Osteoblast (primary cell): ENCODE measurements around the gene ARHGAP21. TPM values are rescaled to one million over a fixed set of nuclear protein-coding genes. Genes with fewer than 3 reads are reported as not detected.

ENCODE experiments used
- DNase-seq: peaks from one replicate; pipeline ENCODE4 v3.0.0; 2011; ENCODE audit warnings: low spot score, mixed read lengths; ENCODE audit not compliant: insufficient read length; ENCODE audit errors: missing footprints
- H2AFZ ChIP-seq: 2 replicates; pipeline ENCODE4 v1.6.0; 2011; ENCODE audit warnings: mild to moderate bottlenecking, low read length
- H3K27ac ChIP-seq: 2 replicates; pipeline ENCODE4 v1.5.1; 2011; ENCODE audit warnings: mild to moderate bottlenecking, low read depth, low read length, moderate library complexity
- H3K27me3 ChIP-seq: 2 replicates; pipeline ENCODE4 v1.6.0; 2012; ENCODE audit warnings: mild to moderate bottlenecking, control low read depth, inconsistent platforms, low read length, moderate library complexity; ENCODE audit not compliant: insufficient read depth
- H3K36me3 ChIP-seq: 2 replicates; pipeline ENCODE4 v1.5.1; 2011; ENCODE audit warnings: mild to moderate bottlenecking, low read length, control low read depth, moderate library complexity; ENCODE audit not compliant: insufficient read depth
- H3K4me1 ChIP-seq: 2 replicates; pipeline ENCODE4 v1.5.1; 2011; ENCODE audit warnings: mild to moderate bottlenecking, low read length, control low read depth, moderate library complexity; ENCODE audit not compliant: insufficient read depth
- H3K4me2 ChIP-seq: 2 replicates; pipeline ENCODE4 v1.6.0; 2011; ENCODE audit warnings: mild to moderate bottlenecking, low read length; ENCODE audit not compliant: insufficient read depth
- H3K4me3 ChIP-seq: fragments of 200-600 bp; sonication (generic); 3 replicates; pipeline ENCODE4 v1.5.1; 2012; ENCODE audit warnings: mild to moderate bottlenecking, low read length, inconsistent platforms; ENCODE audit not compliant: insufficient read depth
- H3K79me2 ChIP-seq: 2 replicates; pipeline ENCODE4 v1.6.0; 2012; ENCODE audit warnings: mild to moderate bottlenecking, low read length, control low read depth, inconsistent platforms; ENCODE audit not compliant: insufficient read depth
- H3K9me3 ChIP-seq: 2 replicates; pipeline ENCODE4 v1.5.1; 2011; ENCODE audit warnings: low read depth, low read length, control low read depth
- H4K20me1 ChIP-seq: 2 replicates; pipeline ENCODE4 v1.6.0; 2012; ENCODE audit warnings: mild to moderate bottlenecking, low read length, control low read depth; ENCODE audit not compliant: insufficient read depth
- CTCF ChIP-seq: IDR thresholded peaks from 2 replicates; pipeline ENCODE4 v1.5.1; 2011; ENCODE audit warnings: mild to moderate bottlenecking, low read depth, low read length, moderate library complexity; ENCODE audit errors: extremely low read depth
- total RNA-seq: library from RNA; depleted of rRNA; stranded (reverse); fragments of >200 nt; gene quantifications from 2 replicates; pipeline ENCODE4 v1.2.3, GENCODE V29; 2012

Gene ARHGAP21
- total RNA-seq, 1 donor = 140 TPM

GRCh38 chr10:24707445-24707844 is 16.2 kb downstream of the ARHGAP21 start:
- DNase-seq = no peak
- no peak overlapping the region for H3K4me3 ChIP-seq
- H3K27ac ChIP-seq = peak overlapping the region; percentile 82
- no peak overlapping the region for H2AFZ ChIP-seq
- H3K27me3 ChIP-seq = no peaks in the 10 kb centered on the region
- peaks cover 92% of the 10 kb centered on the region for H3K79me2 ChIP-seq
- peaks cover 21% of the 10 kb centered on the region for H4K20me1 ChIP-seq
- H3K4me2 ChIP-seq = no peak overlapping the region
- no peaks in the 10 kb centered on the region for H3K36me3 ChIP-seq
- no peaks in the 10 kb centered on the region for H3K9me3 ChIP-seq
- H3K4me1 ChIP-seq = peaks cover 34% of the 10 kb centered on the region
- no peak for TF ChIP-seq CTCF

- Histone ChIP-seq H3K27me3 (no peaks in the 10 kb centered on the region), H3K4me3 (no peak overlapping the region), H3K79me2 (peaks cover 91% of the 10 kb centered on the region), H3K9me3 (no peaks in the 10 kb centered on the region), H3K4me1 (peaks cover 34% of the 10 kb centered on the region), H3K27ac (peak overlapping the region; percentile 82), H4K20me1 (peaks cover 23% of the 10 kb centered on the region), H3K4me2 (peak overlapping the region; percentile 42), H2AFZ (no peak overlapping the region), H3K36me3 (no peaks in the 10 kb centered on the region)
- peak; percentile 84 for DNase-seq
- TF ChIP-seq CTCF = no peak
Observed at GRCh38 chr10:24706479-24707118, 17.1 kb downstream of the ARHGAP21 start.

GRCh38 chr10:24703700-24704099 is 20.0 kb downstream of the ARHGAP21 start:
- H3K9me3 ChIP-seq = no peaks in the 10 kb centered on the region
- peaks cover 39% of the 10 kb centered on the region for H4K20me1 ChIP-seq
- peaks cover 92% of the 10 kb centered on the region for H3K79me2 ChIP-seq
- H2AFZ ChIP-seq = no peak overlapping the region
- TF ChIP-seq CTCF = no peak
- H3K4me1 ChIP-seq = peaks cover 37% of the 10 kb centered on the region
- H3K4me2 ChIP-seq = no peak overlapping the region
- H3K4me3 ChIP-seq = no peak overlapping the region
- peak; percentile 70 for DNase-seq
- H3K27ac ChIP-seq = peak overlapping the region; percentile 53
- no peaks in the 10 kb centered on the region for H3K27me3 ChIP-seq
- no peaks in the 10 kb centered on the region for H3K36me3 ChIP-seq

- H3K36me3 ChIP-seq = no peaks in the 10 kb centered on the region
- H3K9me3 ChIP-seq = no peaks in the 10 kb centered on the region
- H3K4me2 ChIP-seq = no peak overlapping the region
- no peak overlapping the region for H3K4me3 ChIP-seq
- DNase-seq = no peak
- H2AFZ ChIP-seq = no peak overlapping the region
- peaks cover 95% of the 10 kb centered on the region for H3K79me2 ChIP-seq
- no peak for TF ChIP-seq CTCF
- peaks cover 20% of the 10 kb centered on the region for H3K4me1 ChIP-seq
- H3K27ac ChIP-seq = peak overlapping the region; percentile 16
- no peaks in the 10 kb centered on the region for H3K27me3 ChIP-seq
- peaks cover 43% of the 10 kb centered on the region for H4K20me1 ChIP-seq
Observed at GRCh38 chr10:24701447-24701846, 22.2 kb downstream of the ARHGAP21 start.
